Measurements from ENCODE around the gene KCNQ1.

Gene KCNQ1

GRCh38 chr11:2549876-2550605 is 105.2 kb downstream of the KCNQ1 start:
- no peak for DNase-seq (ENCODE audit: low read depth in 2 of 2)

GRCh38 chr11:2550606-2550970 is 105.8 kb downstream of the KCNQ1 start:
- DNase-seq (ENCODE audit: low read depth in 2 of 2) = no peak

- no peak for DNase-seq (ENCODE audit: low read depth in 2 of 2)
These were observed 106.3 kb downstream of the KCNQ1 start for GRCh38 chr11:2551131-2551530.

GRCh38 chr11:2552210-2552609 is 107.4 kb downstream of the KCNQ1 start:
- DNase-seq (ENCODE audit: low read depth in 2 of 2) = no peak

- no peak for DNase-seq (ENCODE audit: low read depth in 2 of 2)
These were observed 108.4 kb downstream of the KCNQ1 start for GRCh38 chr11:2553198-2553597.

GRCh38 chr11:2553886-2554285 is 109.1 kb downstream of the KCNQ1 start:
- DNase-seq (ENCODE audit: low read depth in 2 of 2) = no peak

GRCh38 chr11:2554338-2555207 is 109.8 kb downstream of the KCNQ1 start:
- DNase-seq (ENCODE audit: low read depth in 2 of 2) = no peak

- DNase-seq (ENCODE audit: low read depth in 2 of 2) = no peak
These were observed 110.5 kb downstream of the KCNQ1 start for GRCh38 chr11:2555336-2555735.

- no peak for DNase-seq (ENCODE audit: low read depth in 2 of 2)
These were observed 111.1 kb downstream of the KCNQ1 start for GRCh38 chr11:2555891-2556290.

GRCh38 chr11:2557381-2557780 is 112.6 kb downstream of the KCNQ1 start:
- DNase-seq (ENCODE audit: low read depth in 2 of 2) = no peak

- DNase-seq (ENCODE audit: low read depth in 2 of 2) = no peak
These were observed 113.6 kb downstream of the KCNQ1 start for GRCh38 chr11:2558397-2558796.

GRCh38 chr11:2558861-2559526 is 114.2 kb downstream of the KCNQ1 start:
- no peak for DNase-seq (ENCODE audit: low read depth in 2 of 2)

GRCh38 chr11:2559527-2560311 is 114.9 kb downstream of the KCNQ1 start:
- no peak for DNase-seq (ENCODE audit: low read depth in 2 of 2)

GRCh38 chr11:2561696-2562581 is 117.1 kb downstream of the KCNQ1 start:
- DNase-seq (ENCODE audit: low read depth in 2 of 2) = no peak

GRCh38 chr11:2562890-2563212 is 118.0 kb downstream of the KCNQ1 start:
- DNase-seq (ENCODE audit: low read depth in 2 of 2) = no peak

- DNase-seq (ENCODE audit: low read depth in 2 of 2) = no peak
These were observed 118.6 kb downstream of the KCNQ1 start for GRCh38 chr11:2563213-2564007.

GRCh38 chr11:2564008-2564530 is 119.3 kb downstream of the KCNQ1 start:
- no peak for DNase-seq (ENCODE audit: low read depth in 2 of 2)

- no peak for DNase-seq (ENCODE audit: low read depth in 2 of 2)
These were observed 120.0 kb downstream of the KCNQ1 start for GRCh38 chr11:2564588-2565425.

Measured in stimulated activated CD8-positive, alpha-beta memory T cell treated with anti-CD3 and anti-CD28 coated beads, Interleukin-15, amount 100 ng/mL, for 48 hours (primary cell).